ENCODE data around the gene CABYR.
A peak's percentile ranks its signal among the peaks of the same experiment; 100 is the strongest.

Gene CABYR

GRCh38 chr18:24176727-24177416 is 38.0 kb downstream of the CABYR start:
- DNase-seq (ENCODE audit: low read depth) = peak; percentile 75
- Histone ChIP-seq H3K36me3 (ENCODE audit: control insufficient read depth, insufficient read depth, low read length, severe bottlenecking) (peaks cover 25% of the 10 kb centered on the region), H3K9me3 (ENCODE audit: control insufficient read depth, low read length) (no peaks in the 10 kb centered on the region)

GRCh38 chr18:24177499-24178133 is 38.8 kb downstream of the CABYR start:
- Histone ChIP-seq H3K27me3 (replicated peaks; ENCODE audit: control insufficient read depth, insufficient read depth, low read length) (no peaks in the 10 kb centered on the region), H3K9ac (ENCODE audit: low read length) (no peak overlapping the region), H3K4me1 (ENCODE audit: control insufficient read depth, insufficient read depth, low read length) (peaks cover 19% of the 10 kb centered on the region), H3K36me3 (ENCODE audit: control insufficient read depth, insufficient read depth, low read length, severe bottlenecking) (peaks cover 25% of the 10 kb centered on the region), H3K9me3 (ENCODE audit: control insufficient read depth, low read length) (no peaks in the 10 kb centered on the region), H3K4me3 (ENCODE audit: low read length) (no peak overlapping the region)
- no peak for DNase-seq (ENCODE audit: low read depth)

More at GRCh38 chr18:24176727-24177416, 38.0 kb downstream of the CABYR start:
- no peaks in the 10 kb centered on the region for H3K27me3 ChIP-seq (replicated peaks; ENCODE audit: control insufficient read depth, insufficient read depth, low read length)
- no peak overlapping the region for H3K9ac ChIP-seq (ENCODE audit: low read length)
- no peak overlapping the region for H3K4me3 ChIP-seq (ENCODE audit: low read length)
- peaks cover 13% of the 10 kb centered on the region for H3K4me1 ChIP-seq (ENCODE audit: control insufficient read depth, insufficient read depth, low read length)

GRCh38 chr18:24180048-24180447 is 41.2 kb downstream of the CABYR start:
- Histone ChIP-seq H3K4me3 (ENCODE audit: low read length) (no peak overlapping the region), H3K9ac (ENCODE audit: low read length) (no peak overlapping the region), H3K4me1 (ENCODE audit: control insufficient read depth, insufficient read depth, low read length) (peaks cover 19% of the 10 kb centered on the region), H3K9me3 (ENCODE audit: control insufficient read depth, low read length) (no peaks in the 10 kb centered on the region), H3K27me3 (replicated peaks; ENCODE audit: control insufficient read depth, insufficient read depth, low read length) (no peaks in the 10 kb centered on the region), H3K36me3 (ENCODE audit: control insufficient read depth, insufficient read depth, low read length, severe bottlenecking) (peaks cover 20% of the 10 kb centered on the region)
- DNase-seq (ENCODE audit: low read depth) = no peak

- peak; percentile 19 for DNase-seq (ENCODE audit: low read depth)
- peaks cover 19% of the 10 kb centered on the region for H3K4me1 ChIP-seq (ENCODE audit: control insufficient read depth, insufficient read depth, low read length)
- no peaks in the 10 kb centered on the region for H3K27me3 ChIP-seq (replicated peaks; ENCODE audit: control insufficient read depth, insufficient read depth, low read length)
- H3K4me3 ChIP-seq (ENCODE audit: low read length) = no peak overlapping the region
- peaks cover 18% of the 10 kb centered on the region for H3K36me3 ChIP-seq (ENCODE audit: control insufficient read depth, insufficient read depth, low read length, severe bottlenecking)
- no peaks in the 10 kb centered on the region for H3K9me3 ChIP-seq (ENCODE audit: control insufficient read depth, low read length)
- H3K9ac ChIP-seq (ENCODE audit: low read length) = no peak overlapping the region
These were observed 42.9 kb downstream of the CABYR start for GRCh38 chr18:24181806-24182205.

- no peaks in the 10 kb centered on the region for H3K27me3 ChIP-seq (replicated peaks; ENCODE audit: control insufficient read depth, insufficient read depth, low read length)
- peaks cover 6% of the 10 kb centered on the region for H3K36me3 ChIP-seq (ENCODE audit: control insufficient read depth, insufficient read depth, low read length, severe bottlenecking)
- H3K4me1 ChIP-seq (ENCODE audit: control insufficient read depth, insufficient read depth, low read length) = peaks cover 16% of the 10 kb centered on the region
- peak; percentile 50 for DNase-seq (ENCODE audit: low read depth)
- H3K9ac ChIP-seq (ENCODE audit: low read length) = no peak overlapping the region
- H3K9me3 ChIP-seq (ENCODE audit: control insufficient read depth, low read length) = no peaks in the 10 kb centered on the region
- H3K4me3 ChIP-seq (ENCODE audit: low read length) = no peak overlapping the region
These were observed 46.9 kb downstream of the CABYR start for GRCh38 chr18:24185805-24186204.

- Histone ChIP-seq H3K9ac (ENCODE audit: low read length) (no peak overlapping the region), H3K36me3 (ENCODE audit: control insufficient read depth, insufficient read depth, low read length, severe bottlenecking) (peaks cover 4% of the 10 kb centered on the region), H3K27me3 (replicated peaks; ENCODE audit: control insufficient read depth, insufficient read depth, low read length) (no peaks in the 10 kb centered on the region), H3K4me1 (ENCODE audit: control insufficient read depth, insufficient read depth, low read length) (peaks cover 7% of the 10 kb centered on the region), H3K9me3 (ENCODE audit: control insufficient read depth, low read length) (no peaks in the 10 kb centered on the region), H3K4me3 (ENCODE audit: low read length) (no peak overlapping the region)
- DNase-seq (ENCODE audit: low read depth) = no peak
These were observed 48.2 kb downstream of the CABYR start for GRCh38 chr18:24187049-24187448.

GRCh38 chr18:24187689-24188088 is 48.8 kb downstream of the CABYR start:
- Histone ChIP-seq H3K4me3 (ENCODE audit: low read length) (no peak overlapping the region), H3K9ac (ENCODE audit: low read length) (no peak overlapping the region), H3K4me1 (ENCODE audit: control insufficient read depth, insufficient read depth, low read length) (peaks cover 3% of the 10 kb centered on the region), H3K27me3 (replicated peaks; ENCODE audit: control insufficient read depth, insufficient read depth, low read length) (no peaks in the 10 kb centered on the region), H3K9me3 (ENCODE audit: control insufficient read depth, low read length) (no peaks in the 10 kb centered on the region), H3K36me3 (ENCODE audit: control insufficient read depth, insufficient read depth, low read length, severe bottlenecking) (peaks cover 4% of the 10 kb centered on the region)
- no peak for DNase-seq (ENCODE audit: low read depth)

GRCh38 chr18:24188120-24188519 is 49.3 kb downstream of the CABYR start:
- no peak for DNase-seq (ENCODE audit: low read depth)
- H3K4me1 ChIP-seq (ENCODE audit: control insufficient read depth, insufficient read depth, low read length) = peaks cover 3% of the 10 kb centered on the region
- H3K4me3 ChIP-seq (ENCODE audit: low read length) = no peak overlapping the region

GRCh38 chr18:24189007-24189528 is 50.2 kb downstream of the CABYR start:
- no peak overlapping the region for H3K4me3 ChIP-seq (ENCODE audit: low read length)
- peak; percentile 38 for DNase-seq (ENCODE audit: low read depth)
- peaks cover 4% of the 10 kb centered on the region for H3K36me3 ChIP-seq (ENCODE audit: control insufficient read depth, insufficient read depth, low read length, severe bottlenecking)
- no peak overlapping the region for H3K9ac ChIP-seq (ENCODE audit: low read length)
- peaks cover 3% of the 10 kb centered on the region for H3K4me1 ChIP-seq (ENCODE audit: control insufficient read depth, insufficient read depth, low read length)
- no peaks in the 10 kb centered on the region for H3K27me3 ChIP-seq (replicated peaks; ENCODE audit: control insufficient read depth, insufficient read depth, low read length)
- no peaks in the 10 kb centered on the region for H3K9me3 ChIP-seq (ENCODE audit: control insufficient read depth, low read length)

More at GRCh38 chr18:24188120-24188519, 49.3 kb downstream of the CABYR start:
- no peak overlapping the region for H3K9ac ChIP-seq (ENCODE audit: low read length)
- no peaks in the 10 kb centered on the region for H3K27me3 ChIP-seq (replicated peaks; ENCODE audit: control insufficient read depth, insufficient read depth, low read length)
- H3K9me3 ChIP-seq (ENCODE audit: control insufficient read depth, low read length) = no peaks in the 10 kb centered on the region
- H3K36me3 ChIP-seq (ENCODE audit: control insufficient read depth, insufficient read depth, low read length, severe bottlenecking) = peaks cover 4% of the 10 kb centered on the region

GRCh38 chr18:24189664-24190346 is 50.9 kb downstream of the CABYR start:
- Histone ChIP-seq H3K4me3 (ENCODE audit: low read length) (no peak overlapping the region), H3K9me3 (ENCODE audit: control insufficient read depth, low read length) (no peaks in the 10 kb centered on the region), H3K27me3 (replicated peaks; ENCODE audit: control insufficient read depth, insufficient read depth, low read length) (no peaks in the 10 kb centered on the region), H3K9ac (ENCODE audit: low read length) (no peak overlapping the region), H3K36me3 (ENCODE audit: control insufficient read depth, insufficient read depth, low read length, severe bottlenecking) (peaks cover 8% of the 10 kb centered on the region), H3K4me1 (ENCODE audit: control insufficient read depth, insufficient read depth, low read length) (peaks cover 3% of the 10 kb centered on the region)
- DNase-seq (ENCODE audit: low read depth) = no peak

- no peak overlapping the region for H3K4me3 ChIP-seq (ENCODE audit: low read length)
- H3K36me3 ChIP-seq (ENCODE audit: control insufficient read depth, insufficient read depth, low read length, severe bottlenecking) = peaks cover 5% of the 10 kb centered on the region
- H3K9ac ChIP-seq (ENCODE audit: low read length) = no peak overlapping the region
- H3K9me3 ChIP-seq (ENCODE audit: control insufficient read depth, low read length) = no peaks in the 10 kb centered on the region
- H3K4me1 ChIP-seq (ENCODE audit: control insufficient read depth, insufficient read depth, low read length) = peaks cover 3% of the 10 kb centered on the region
- DNase-seq (ENCODE audit: low read depth) = no peak
- no peaks in the 10 kb centered on the region for H3K27me3 ChIP-seq (replicated peaks; ENCODE audit: control insufficient read depth, insufficient read depth, low read length)
These were observed 51.7 kb downstream of the CABYR start for GRCh38 chr18:24190590-24190989.
